ENCODE measurements around the gene FOXK1. TPM values are rescaled to one million over a fixed set of nuclear protein-coding genes. Genes with fewer than 3 reads are reported as not detected.
"Not testable (repeated sequence)": the region's sequence is repeated elsewhere in the genome, so short reads cannot be mapped to it uniquely, and the experiment has no call there.

Gene FOXK1
- total RNA-seq, 3 donors from 2014 or later: 30.1 to 48.5 (median 33.4) TPM

DNA sequence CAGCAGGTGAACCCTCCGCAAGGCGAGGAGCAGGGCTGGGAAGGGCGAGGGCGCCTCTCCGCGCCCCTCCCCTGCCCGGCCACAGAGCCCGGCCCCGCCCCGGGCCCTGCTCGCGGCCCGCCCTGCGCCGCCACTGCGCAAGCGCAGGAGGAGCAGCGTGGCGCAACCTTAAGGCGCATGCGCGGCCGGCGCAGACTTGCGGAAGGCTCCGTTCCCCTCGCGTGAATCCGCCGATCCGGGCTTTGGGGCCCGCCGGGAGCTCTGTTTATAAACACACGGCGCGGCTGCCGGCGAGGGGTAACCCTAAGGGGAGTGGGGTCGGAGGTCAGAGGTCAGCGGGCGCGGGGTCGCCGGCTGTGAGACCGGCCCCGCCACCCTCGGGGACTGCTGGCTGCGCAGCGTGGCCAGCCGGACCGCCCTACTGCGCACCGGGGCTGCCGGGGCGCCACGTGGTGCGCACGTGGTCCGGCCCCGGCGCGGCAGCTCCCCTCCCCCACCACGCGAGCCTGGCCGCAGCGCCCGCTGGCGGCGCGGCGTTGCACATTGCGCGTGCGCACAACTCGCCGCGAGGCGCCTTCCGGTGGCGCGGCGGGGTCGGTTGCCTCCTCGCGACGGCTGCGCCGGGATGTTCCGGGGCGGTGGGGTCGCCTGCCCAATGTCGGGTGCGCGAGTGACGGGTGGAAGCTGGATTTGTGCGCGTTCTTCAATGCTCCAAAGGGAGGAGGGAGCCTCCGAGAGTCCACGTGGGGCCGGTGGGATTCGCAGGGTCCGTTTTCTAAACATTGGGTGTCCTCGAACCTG lies 40.2 kb upstream of the FOXK1 start:
- ATAC-seq (peak; percentile 96), DNase-seq (peak; percentile 97 to 98 (median 98))
- H3K36me3 ChIP-seq (ENCODE audit: low read depth): no peaks in the 10 kb centered on the region
- H3K4me1 ChIP-seq (ENCODE audit: low read depth): peaks cover 4% of the 10 kb centered on the region
- peak overlapping the region; percentile 30 for H3K4me3 ChIP-seq
- intact Hi-C loops (cut with DNase I, micrococcal nuclease): no loop called here
- TF ChIP-seq, protein P1, sequence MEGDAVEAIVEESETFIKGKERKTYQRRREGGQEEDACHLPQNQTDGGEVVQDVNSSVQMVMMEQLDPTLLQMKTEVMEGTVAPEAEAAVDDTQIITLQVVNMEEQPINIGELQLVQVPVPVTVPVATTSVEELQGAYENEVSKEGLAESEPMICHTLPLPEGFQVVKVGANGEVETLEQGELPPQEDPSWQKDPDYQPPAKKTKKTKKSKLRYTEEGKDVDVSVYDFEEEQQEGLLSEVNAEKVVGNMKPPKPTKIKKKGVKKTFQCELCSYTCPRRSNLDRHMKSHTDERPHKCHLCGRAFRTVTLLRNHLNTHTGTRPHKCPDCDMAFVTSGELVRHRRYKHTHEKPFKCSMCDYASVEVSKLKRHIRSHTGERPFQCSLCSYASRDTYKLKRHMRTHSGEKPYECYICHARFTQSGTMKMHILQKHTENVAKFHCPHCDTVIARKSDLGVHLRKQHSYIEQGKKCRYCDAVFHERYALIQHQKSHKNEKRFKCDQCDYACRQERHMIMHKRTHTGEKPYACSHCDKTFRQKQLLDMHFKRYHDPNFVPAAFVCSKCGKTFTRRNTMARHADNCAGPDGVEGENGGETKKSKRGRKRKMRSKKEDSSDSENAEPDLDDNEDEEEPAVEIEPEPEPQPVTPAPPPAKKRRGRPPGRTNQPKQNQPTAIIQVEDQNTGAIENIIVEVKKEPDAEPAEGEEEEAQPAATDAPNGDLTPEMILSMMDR (IDR thresholded peaks at IDR 0.05): peak; percentile 34
- no peaks in the 10 kb centered on the region for H3K9me3 ChIP-seq

DNA sequence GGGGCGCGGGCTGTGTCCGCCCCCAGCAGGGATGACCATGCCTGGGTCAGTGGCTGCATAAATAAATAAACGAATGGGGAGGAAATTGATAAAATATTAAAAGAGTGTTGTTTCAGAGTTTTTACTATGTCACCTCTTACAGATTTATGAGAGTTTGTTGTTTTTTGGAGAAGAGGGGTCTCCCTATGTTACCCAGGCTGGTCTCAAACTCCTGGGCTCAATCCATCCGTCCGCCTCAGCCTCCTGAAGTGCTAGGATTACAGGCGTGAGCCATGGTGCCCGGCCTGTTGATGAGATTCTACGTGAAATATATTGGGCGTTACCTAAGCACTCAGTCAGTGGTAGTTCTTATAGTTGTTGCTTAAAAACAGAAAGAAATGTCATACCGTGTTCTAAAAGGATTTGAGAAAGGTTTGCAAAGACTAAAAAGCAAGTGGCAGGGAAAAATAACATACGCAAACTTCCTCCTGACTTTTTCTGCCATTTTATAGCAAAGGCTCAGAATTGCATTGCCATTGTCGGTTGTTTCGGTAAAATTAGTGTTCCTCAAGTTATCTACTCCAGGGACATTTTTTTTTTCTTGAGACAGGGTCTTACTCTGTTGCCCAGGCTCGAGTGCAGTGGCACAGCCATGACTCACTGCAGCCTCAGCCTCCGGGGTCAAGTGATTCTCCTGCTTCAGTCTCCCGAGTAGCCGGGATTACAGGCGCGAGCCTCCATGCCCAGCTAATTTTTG lies 39.5 kb upstream of the FOXK1 start:
- no peaks in the 10 kb centered on the region for H3K9me3 ChIP-seq
- TF ChIP-seq, protein P1 (IDR thresholded peaks at IDR 0.05): no peak
- no peak for DNase-seq
- no peaks in the 10 kb centered on the region for H3K36me3 ChIP-seq (ENCODE audit: low read depth)
- ATAC-seq: no peak
- peak overlapping the region; percentile 30 for H3K4me3 ChIP-seq
- H3K4me1 ChIP-seq (ENCODE audit: low read depth): peaks cover 4% of the 10 kb centered on the region
- intact Hi-C loops (cut with DNase I, micrococcal nuclease): no loop called here

DNA sequence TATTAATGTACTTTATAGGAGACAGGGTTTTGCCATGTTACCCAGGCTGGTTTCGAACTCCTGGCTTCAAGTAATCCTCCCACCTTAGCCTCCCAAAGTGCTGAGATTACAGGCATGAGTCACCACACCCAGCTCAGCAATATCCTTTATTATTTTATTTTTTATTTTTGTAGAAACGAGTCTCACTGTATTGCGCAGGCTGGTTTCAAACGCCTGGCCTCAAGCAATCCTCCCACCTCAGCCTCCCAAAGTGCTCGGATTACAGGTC lies 39.0 kb upstream of the FOXK1 start:
- H3K4me3 ChIP-seq; intact Hi-C loops (cut with DNase I, micrococcal nuclease); DNase-seq: not testable (repeated sequence)

DNA sequence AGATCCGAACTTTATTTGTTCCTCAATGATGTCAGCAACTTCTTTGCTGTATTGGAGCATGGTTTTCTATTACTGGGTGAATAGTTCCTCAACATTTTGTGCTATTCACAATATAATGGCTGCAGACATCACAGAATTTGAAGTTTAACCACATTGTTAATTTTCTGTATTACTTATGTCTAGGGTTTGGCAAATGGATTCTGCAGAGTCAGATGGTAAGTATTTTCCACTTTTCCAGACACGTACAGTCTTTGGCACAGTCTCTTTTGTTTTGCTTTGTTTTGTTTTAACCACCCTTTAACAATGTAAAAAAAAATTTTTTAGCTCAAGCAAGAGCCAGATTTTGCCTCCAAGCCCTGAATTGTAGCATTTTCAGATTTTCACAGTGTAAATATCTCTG lies 36.8 kb upstream of the FOXK1 start:
- Histone ChIP-seq H3K4me3 (no peak overlapping the region), H3K36me3 (ENCODE audit: low read depth) (no peaks in the 10 kb centered on the region), H3K4me1 (ENCODE audit: low read depth) (peaks cover 4% of the 10 kb centered on the region), H3K9me3 (no peaks in the 10 kb centered on the region)
- TF ChIP-seq, protein P1 (IDR thresholded peaks at IDR 0.05): no peak
- DNase-seq (no peak), ATAC-seq (no peak)
- intact Hi-C loops (cut with DNase I, micrococcal nuclease): no loop called here

More for the DNA sequence above, 39.0 kb upstream of the FOXK1 start:
- not testable (repeated sequence) for H3K9me3 ChIP-seq; H3K36me3 ChIP-seq (ENCODE audit: low read depth); ATAC-seq; H3K4me1 ChIP-seq (ENCODE audit: low read depth)

DNA sequence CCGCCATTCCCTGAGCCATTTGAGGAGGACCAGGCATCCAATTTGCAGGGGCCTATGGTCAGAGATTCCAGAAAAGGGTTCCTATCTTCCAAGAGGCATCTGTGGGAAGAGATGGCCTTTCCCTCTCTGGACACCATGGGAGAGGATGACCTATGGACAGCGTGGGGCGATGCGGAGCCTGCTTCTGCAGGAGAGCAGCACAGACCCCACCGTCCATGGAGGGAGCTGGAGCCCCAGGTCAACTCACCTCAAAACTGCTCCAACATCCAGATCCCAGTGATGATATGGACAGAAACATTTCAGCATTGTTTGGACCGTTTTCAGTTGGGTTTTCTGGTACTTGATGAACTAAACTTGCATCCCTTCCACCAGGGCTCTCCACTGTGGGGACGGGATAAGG lies 34.0 kb upstream of the FOXK1 start:
- ATAC-seq (no peak), DNase-seq (no peak)
- Histone ChIP-seq H3K4me3 (no peak overlapping the region), H3K9me3 (no peaks in the 10 kb centered on the region), H3K4me1 (ENCODE audit: low read depth) (no peaks in the 10 kb centered on the region), H3K36me3 (ENCODE audit: low read depth) (no peaks in the 10 kb centered on the region)
- TF ChIP-seq, protein P1 (IDR thresholded peaks at IDR 0.05): no peak
- intact Hi-C loops (cut with DNase I, micrococcal nuclease): no loop called here

DNA sequence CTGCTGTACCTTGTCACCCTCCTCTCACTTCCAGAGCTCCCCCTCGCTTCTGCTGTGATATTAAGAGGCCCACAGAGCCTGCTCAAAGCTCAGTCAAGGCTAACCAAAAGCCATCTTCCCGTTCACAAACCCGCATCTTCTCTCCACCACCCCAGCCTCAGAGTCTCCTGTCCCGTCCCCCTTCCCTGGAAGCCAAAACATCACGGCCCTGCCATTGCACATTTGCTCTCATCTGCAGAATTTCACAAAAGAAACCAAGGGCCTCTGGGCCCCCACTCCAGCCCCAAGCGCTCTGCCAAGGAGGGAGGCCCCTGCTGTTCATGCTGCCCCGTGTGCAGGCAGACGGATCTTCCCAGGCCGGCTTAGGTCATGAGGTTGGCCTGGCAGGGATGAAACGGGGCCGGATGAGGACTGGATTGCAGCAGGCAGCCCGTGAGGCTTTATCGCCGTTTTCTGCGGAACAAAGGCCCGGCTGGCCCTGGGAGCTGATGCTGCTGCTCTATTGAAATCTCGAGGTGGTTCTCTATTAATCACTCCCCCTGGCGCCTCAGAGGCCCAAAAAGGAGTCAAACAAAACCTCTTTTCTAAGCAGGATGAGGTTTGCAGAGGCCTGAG lies 31.6 kb upstream of the FOXK1 start:
- ATAC-seq: no peak
- intact Hi-C loops (cut with DNase I, micrococcal nuclease): no loop called here

More for the DNA sequence above, 31.6 kb upstream of the FOXK1 start:
- TF ChIP-seq, protein P1 (IDR thresholded peaks at IDR 0.05): no peak
- no peak for DNase-seq
- no peaks in the 10 kb centered on the region for H3K36me3 ChIP-seq (ENCODE audit: low read depth)
- H3K4me3 ChIP-seq: no peak overlapping the region
- H3K9me3 ChIP-seq: no peaks in the 10 kb centered on the region
- H3K4me1 ChIP-seq (ENCODE audit: low read depth): no peaks in the 10 kb centered on the region
